HG02763 (cell line): ENCODE measurements around the gene XRCC6.
"Not testable (repeated sequence)": the region's sequence is repeated elsewhere in the genome, so short reads cannot be mapped to it uniquely, and the experiment has no call there.

Experiments
- ATAC-seq: cut with Tn5 transposase; IDR thresholded peaks from one replicate; pipeline ENCODE4 v1.9.1; 2021; ENCODE audit warnings: mild to moderate bottlenecking, moderate library complexity; ENCODE audit not compliant: unreplicated experiment

The XRCC6 gene

GRCh38 chr22:41683052-41683451, 62.0 kb downstream of the XRCC6 start:
- ATAC-seq: no peak

GRCh38 chr22:41683616-41684015, 62.5 kb downstream of the XRCC6 start:
- no peak for ATAC-seq

GRCh38 chr22:41684194-41684593, 63.1 kb downstream of the XRCC6 start:
- ATAC-seq: no peak

GRCh38 chr22:41686890-41687289, 65.8 kb downstream of the XRCC6 start:
- not testable (repeated sequence) for ATAC-seq

DNA sequence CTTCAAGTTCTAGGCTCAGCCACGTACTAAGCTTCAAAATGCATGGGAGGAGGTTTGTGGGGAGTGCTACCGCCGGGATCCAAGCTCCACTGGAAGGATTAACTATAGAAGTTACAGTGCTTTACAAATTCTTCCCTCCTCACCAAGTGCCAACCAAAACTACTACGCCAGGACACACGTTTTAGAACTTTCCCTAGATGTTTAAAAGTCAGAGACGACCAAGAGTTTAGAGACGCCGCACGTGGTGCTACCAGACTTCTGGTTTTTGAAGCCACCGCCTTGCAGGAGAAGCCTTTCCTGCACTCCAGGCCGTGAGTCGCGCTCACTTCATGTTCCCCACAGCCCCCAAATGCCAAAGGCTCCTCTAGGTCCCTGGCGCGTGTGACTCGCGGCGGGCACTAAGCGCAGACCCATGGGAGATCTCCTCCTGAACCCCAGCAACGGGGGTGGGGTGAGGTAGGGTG, 66.8 kb downstream of the XRCC6 start:
- no peak for ATAC-seq

GRCh38 chr22:41688365-41689211, 67.5 kb downstream of the XRCC6 start, which contains the start of gene SNU13:
TSS of gene SNU13 (minus strand) at chr22:41688867. CDS start at chr22:41688796, 71 bp downstream.
- ATAC-seq: peak; percentile 84

GRCh38 chr22:41690476-41690875, 69.4 kb downstream of the XRCC6 start:
- ATAC-seq: no peak

DNA sequence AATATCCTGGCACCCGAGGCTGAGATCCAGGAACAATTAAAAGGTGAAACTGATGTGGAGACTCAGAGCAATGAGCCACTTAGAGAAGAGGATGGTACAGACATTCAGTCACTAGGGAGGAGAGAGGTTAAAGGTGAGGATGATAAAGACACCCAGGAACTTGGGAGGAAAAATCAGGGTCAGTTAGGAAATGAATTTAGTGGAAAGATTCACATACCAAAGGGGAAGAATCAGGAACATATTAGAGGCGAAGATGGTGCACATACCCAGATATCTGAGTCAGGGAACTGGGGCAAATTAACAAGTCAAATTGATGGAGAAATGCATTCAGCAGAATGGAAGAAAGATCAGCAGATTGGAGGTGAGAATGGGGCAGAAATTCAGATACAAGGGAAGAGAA, 74.1 kb downstream of the XRCC6 start:
- ATAC-seq: no peak

GRCh38 chr22:41696703-41697102, 75.6 kb downstream of the XRCC6 start:
- peak; percentile 23 for ATAC-seq

DNA sequence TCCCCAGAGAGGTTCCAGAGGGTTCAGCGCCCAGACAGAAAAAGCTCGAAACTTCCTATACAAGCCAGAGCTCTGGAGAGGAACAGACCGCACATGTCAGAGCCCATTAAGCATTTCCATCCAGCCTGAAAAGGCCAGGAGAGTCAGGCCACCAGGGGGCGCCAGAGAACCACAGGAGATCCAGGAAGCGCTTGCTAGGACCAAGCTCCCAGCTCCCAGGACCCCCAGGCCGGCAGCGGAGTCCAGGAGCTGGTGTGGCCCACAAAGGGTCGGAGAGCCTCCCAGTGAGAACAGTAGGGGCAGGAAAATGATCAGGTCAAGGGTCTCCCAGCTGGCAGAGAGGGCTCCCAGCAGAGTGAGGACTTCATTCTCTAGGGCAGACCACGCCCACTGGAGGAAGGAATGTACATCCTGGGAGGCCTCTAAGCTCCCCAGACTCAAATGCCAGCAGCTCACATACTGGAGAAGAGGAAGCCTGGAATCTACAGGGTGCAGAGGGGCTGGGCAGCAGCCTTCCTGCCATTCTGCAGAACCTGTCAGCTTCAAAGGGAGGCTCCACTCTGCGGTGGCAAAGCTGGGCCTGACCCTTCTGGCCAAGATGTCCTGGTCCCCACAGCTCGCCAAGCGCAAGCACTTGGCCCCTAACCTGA, 76.2 kb downstream of the XRCC6 start:
- ATAC-seq: peak; percentile 52

DNA sequence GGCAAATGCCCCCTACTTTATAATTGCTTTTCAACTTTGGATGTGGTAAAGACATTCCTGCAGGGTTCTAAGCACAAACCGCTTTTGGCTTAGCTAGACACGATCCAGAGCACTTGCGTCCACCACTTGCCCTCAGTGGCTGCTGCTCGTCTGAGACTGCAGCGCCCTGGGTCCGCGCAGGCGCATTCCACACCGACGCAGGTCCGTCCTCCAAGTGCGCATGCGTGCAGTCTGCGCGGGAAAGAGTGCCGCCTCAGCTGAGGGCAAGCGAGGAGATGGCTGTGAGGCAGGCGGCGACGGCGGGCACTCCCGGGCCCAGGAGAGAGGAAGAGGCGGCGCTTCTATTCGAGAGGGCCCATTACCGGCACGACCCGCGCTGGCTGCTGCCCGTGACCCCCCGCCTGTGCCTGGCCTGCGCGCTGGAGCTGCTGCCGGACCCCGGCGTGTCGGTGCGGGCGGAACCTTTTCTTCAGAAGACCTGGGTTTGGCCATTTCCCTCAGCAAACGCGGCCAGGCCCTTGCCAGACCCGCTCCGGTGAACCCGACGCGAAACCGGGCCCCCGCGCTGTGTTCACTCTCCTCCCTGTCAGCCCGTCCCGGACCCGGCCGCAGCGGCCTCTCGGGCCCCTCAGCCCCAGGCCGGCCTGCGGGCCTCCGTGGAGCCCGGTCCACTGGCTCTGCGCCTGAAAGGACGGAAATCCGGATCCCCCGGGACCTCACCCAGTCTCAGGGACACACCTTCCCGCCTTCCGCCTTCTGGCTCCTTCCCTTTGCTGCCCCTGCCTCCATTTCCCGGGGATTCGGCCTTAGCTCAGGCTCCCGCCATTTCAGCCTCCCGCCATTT, 78.4 kb downstream of the XRCC6 start, which contains the start of gene MEI1:
TSS of gene MEI1 (plus strand) at position 240 of the 844 bp plus-strand sequence. CDS start at position 276, 36 bp downstream.
- no peak for ATAC-seq

- no peak for ATAC-seq
Observed at GRCh38 chr22:41700108-41700364, 78.9 kb downstream of the XRCC6 start.

- ATAC-seq: no peak
Observed at GRCh38 chr22:41702763-41703162, 81.7 kb downstream of the XRCC6 start.

- ATAC-seq: no peak
Observed at GRCh38 chr22:41709341-41709740, 88.2 kb downstream of the XRCC6 start.

DNA sequence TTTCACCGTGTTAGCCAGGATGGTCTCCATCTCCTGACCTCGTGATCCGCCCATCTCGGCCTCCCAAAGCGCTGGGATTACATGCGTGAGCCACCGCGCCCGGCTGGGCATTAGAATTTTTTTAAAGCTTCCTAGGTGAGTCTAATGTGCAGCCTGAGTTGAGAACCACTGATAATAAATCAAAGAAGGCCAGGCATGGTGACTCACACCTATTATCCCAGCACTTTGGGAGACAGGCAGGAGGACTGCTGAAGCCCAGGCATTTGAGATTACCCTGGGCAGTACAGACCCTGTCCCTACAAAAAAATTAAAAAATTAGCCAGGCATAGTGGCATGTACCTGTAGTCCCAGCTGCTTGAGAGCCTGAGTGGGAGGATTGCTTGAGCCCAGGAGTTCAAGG, 91.9 kb downstream of the XRCC6 start:
- no peak for ATAC-seq
